T-helper 2 cell treated with Interferon-gamma antibody and Interleukin-4, amounts not matched to agents 5 μg/mL and 100 μg/mL, for 36 hours (primary cell): ENCODE results near the gene RGL3.
"Not testable (repeated sequence)": the region's sequence is repeated elsewhere in the genome, so short reads cannot be mapped to it uniquely, and the experiment has no call there.

Experiments
- DNase-seq: peaks from one replicate; pipeline ENCODE4 v3.0.0; 2021; ENCODE audit warnings: low spot score
- H3K27ac Mint-ChIP-seq: one replicate; pipeline ENCODE4 v1.8.0; 2021; ENCODE audit warnings: mild to moderate bottlenecking, mixed read lengths
- H3K27me3 Mint-ChIP-seq: one replicate; pipeline ENCODE4 v1.8.0; 2021; ENCODE audit warnings: low read depth, mixed read lengths
- H3K36me3 Mint-ChIP-seq: one replicate; pipeline ENCODE4 v1.8.0; 2021; ENCODE audit warnings: low read depth, mixed read lengths
- H3K4me1 Mint-ChIP-seq: one replicate; pipeline ENCODE4 v1.8.0; 2021; ENCODE audit warnings: low read depth, mixed read lengths
- H3K4me3 Mint-ChIP-seq: one replicate; pipeline ENCODE4 v1.8.0; 2022; ENCODE audit warnings: mild to moderate bottlenecking, moderate library complexity, mixed read lengths
- H3K9me3 Mint-ChIP-seq: one replicate; pipeline ENCODE4 v1.8.0; 2021; ENCODE audit warnings: mixed read lengths

The RGL3 gene

DNA sequence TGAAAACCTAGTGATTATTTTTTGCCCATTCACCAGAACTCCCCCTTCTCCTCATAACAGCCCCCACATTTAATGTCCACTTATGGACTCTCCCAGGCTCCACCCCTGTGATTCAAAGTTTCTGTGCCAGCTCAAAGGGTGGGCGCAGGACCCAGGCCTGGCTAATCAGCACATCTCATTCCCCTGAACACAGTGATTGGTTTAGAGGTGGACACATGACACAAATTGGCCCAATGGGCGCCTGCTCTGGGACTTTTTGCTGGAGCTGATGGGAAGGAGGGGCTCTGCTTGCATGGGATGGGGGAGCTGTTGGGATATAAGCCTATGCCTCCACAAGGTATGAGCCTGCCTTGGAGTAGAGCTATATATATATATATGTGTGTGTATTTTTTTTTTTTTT lies 28.8 kb downstream of the RGL3 start:
- no peak for DNase-seq
- peaks cover 14% of the 10 kb centered on the region for H3K4me1 Mint-ChIP-seq
- no peak overlapping the region for H3K4me3 Mint-ChIP-seq
- H3K27ac Mint-ChIP-seq = no peak overlapping the region
- H3K9me3 Mint-ChIP-seq = peaks cover 4% of the 10 kb centered on the region
- H3K27me3 Mint-ChIP-seq = peaks cover 9% of the 10 kb centered on the region
- no peaks in the 10 kb centered on the region for H3K36me3 Mint-ChIP-seq

DNA sequence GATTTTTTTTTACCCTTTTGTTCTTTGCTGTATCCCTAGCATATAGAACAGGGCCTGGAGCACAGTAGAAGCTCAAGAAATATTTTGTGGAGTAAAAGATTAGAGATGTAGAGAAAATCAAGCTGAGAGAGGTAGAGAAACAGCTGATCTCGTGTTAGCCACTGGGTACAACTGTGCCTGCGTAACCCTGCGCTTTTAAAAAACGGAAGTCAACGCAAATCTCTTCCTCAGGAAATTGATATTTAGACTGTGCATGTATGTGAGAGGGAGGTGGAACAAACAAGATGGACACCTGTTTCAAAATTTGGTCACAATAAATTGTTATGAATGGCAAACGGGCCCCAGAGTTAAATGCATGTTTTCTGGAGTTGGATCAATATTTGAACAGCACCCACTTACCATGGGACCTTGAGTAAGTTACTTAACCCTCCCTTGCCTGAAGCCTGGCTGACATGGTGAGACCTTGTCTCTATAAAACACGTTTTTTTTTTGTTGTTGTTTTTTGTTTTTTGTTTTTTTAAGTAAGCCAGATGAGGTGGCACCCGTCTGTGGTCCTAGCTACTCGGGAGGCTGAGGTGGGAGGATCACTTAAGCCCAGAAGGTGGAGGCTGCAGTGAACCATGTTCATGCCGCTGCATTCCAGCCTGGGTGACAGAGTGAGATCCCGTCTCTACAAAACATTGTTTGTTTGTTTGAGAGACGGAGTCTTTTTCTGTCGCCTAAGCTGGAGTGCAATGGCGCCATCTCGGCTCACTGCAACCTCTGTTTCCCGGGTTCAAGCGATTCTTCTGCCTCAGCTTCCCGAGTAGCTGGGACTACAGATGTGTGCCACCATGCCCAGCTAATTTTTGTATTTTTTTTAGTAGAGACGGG lies 31.7 kb downstream of the RGL3 start:
- Mint-ChIP-seq H3K4me3 (no peak overlapping the region), H3K36me3 (no peaks in the 10 kb centered on the region), H3K27me3 (peaks cover 24% of the 10 kb centered on the region), H3K9me3 (peaks cover 4% of the 10 kb centered on the region), H3K4me1 (peaks cover 6% of the 10 kb centered on the region), H3K27ac (no peak overlapping the region)
- DNase-seq = no peak

DNA sequence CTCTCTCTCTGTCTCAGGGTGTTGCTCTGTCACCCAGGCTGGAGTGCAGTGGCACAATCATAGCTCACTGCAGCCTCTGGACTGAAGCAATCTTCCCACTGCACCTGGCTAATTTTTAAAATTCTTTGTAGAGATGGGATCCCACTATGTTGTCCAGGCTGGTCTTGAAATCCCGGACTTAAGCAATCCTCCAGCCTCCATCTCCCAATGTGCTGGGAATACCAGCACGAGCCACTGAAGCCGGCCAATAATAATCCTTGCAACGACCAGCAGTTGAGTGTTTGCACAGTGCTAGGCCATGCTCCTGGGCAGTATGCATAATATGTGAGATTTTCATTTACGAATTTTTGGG lies 34.4 kb downstream of the RGL3 start:
- DNase-seq = no peak
- Mint-ChIP-seq H3K4me3 (no peak overlapping the region), H3K27me3 (peaks cover 27% of the 10 kb centered on the region), H3K4me1 (peaks cover 20% of the 10 kb centered on the region), H3K36me3 (peaks cover 2% of the 10 kb centered on the region), H3K27ac (no peak overlapping the region), H3K9me3 (no peaks in the 10 kb centered on the region)

DNA sequence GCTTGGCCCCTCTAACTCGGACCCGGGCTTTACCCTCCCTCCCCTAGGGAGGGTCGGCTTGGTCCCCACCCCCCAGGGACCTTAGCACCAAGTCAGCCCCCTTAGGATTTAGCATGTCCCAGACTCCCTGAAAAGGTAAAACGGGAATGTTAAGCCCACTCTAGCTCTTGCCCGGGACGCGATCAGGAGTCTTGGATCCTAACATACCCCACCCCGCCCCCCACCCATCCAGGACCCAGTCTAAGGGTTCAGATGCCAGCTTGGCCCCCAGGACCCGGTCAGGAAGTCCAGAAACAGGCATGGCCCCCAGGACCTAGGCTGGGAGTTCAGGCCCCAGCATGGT lies 35.4 kb downstream of the RGL3 start:
- Mint-ChIP-seq H3K9me3 (no peaks in the 10 kb centered on the region), H3K4me1 (peaks cover 23% of the 10 kb centered on the region), H3K4me3 (no peak overlapping the region), H3K27me3 (peaks cover 27% of the 10 kb centered on the region), H3K27ac (no peak overlapping the region), H3K36me3 (peaks cover 3% of the 10 kb centered on the region)
- no peak for DNase-seq

DNA sequence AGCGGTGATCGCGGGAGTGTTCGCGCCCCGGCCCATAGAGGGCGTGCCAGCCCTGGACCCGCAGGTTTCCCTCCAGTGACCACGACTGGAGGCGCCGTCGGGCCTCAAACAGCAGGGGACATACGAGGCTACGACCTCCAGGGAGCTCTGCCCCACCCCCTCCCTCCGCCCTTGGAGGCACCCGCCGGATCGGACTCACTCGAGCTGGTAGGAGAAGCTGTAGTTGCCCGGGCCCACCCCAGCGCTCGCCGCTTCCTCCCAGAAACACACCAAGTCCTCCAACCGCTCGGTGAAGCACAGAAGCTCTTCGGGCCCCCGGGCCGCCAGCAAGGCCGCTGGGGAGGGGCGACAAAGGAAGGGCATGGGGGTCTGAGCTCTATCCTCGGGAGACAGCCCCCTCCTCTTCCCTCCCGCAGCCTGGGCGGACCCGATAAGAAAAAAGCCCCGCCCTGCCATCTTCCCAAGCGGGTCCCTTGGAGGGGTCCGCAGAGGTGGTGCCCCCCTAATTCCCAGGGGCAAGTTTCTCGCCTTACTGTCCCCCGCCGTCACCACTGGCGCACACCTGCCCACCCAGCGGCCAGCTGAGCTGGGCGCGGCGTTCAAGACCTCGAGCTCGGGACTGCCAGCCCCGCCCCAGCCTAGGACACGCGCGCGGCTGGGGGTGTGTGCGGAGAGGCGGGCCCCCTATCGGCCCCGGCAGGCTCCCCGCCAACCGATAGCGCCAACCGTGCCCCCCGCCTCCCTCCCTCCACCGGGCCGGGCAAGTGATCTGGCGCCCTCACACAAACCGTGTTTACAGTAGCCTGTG lies 36.0 kb downstream of the RGL3 start:
- Mint-ChIP-seq H3K4me3 (peak overlapping the region; percentile 88), H3K36me3 (peaks cover 7% of the 10 kb centered on the region), H3K27ac (peak overlapping the region; percentile 82), H3K9me3 (no peaks in the 10 kb centered on the region), H3K4me1 (peaks cover 24% of the 10 kb centered on the region), H3K27me3 (peaks cover 27% of the 10 kb centered on the region)
- DNase-seq = peak; percentile 33

DNA sequence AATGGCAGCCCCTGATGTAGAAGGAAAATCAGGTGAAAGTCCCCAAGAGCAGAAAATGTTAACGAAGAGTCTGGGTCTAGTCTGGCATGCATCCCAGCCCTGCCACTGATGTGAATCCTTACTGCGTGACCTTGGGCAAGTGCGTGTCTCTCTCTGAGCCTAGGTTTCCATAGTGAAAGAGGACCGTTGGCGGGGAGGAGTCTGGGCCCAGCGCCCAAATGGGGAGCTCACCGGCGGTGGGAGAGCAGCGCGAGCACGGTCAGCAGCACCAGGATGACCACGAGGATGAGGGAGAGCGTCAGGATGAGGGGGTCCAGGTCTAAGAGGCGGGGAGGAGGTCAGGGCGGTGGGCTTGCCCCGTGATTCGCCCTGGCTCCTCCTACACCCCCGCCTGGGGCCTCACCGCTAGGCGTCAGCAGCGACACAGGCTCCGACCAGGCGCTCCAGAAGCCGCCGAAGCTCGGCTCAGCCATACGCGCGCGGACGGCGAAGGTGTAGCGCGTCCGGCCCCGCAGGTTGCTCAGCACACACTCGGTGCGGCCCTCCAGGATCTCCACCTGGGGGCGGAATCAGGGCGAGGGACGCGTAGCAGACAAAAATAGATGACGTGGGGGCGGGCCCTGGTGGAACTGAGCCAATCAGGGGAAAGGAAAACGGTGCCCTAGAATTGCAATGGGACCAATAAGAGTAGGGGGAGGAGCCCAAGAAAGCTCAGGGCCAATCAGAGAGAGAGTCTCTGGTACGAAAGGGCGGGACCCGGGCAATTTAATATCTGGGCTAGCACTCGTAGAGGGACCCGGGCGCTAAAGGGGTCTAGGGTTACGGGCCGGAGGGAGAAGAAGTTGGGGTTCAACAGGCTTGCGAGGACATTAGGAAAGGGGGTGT lies 38.2 kb downstream of the RGL3 start:
- peak; percentile 96 for DNase-seq
- Mint-ChIP-seq H3K4me3 (peak overlapping the region; percentile 88), H3K27ac (peak overlapping the region; percentile 100), H3K27me3 (peaks cover 24% of the 10 kb centered on the region), H3K4me1 (peaks cover 35% of the 10 kb centered on the region), H3K9me3 (no peaks in the 10 kb centered on the region), H3K36me3 (peaks cover 16% of the 10 kb centered on the region)

DNA sequence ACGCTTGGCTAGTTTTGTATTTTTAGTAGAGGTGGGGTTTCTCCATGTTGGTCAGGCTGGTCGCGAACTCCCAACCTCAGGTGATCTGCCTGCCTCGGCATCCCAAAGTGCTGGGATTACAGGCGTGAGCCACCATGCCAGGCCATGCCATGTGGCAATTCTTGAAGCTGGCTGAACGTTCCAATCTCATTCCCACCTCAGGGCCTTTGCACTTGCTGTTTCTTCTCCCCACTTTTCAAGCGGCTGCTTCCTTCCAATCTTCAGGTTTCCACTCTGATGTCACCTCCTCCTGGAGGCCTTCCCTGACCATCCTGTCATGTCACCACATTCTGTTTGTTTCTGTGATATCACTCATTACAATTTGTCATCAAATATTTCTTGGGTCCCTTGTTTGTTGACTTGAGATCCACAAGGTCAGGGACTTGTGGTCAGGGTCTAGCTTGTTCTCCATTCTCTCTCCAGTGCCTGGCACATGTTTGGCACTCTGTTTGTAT lies 39.2 kb downstream of the RGL3 start:
- no peaks in the 10 kb centered on the region for H3K9me3 Mint-ChIP-seq
- peak overlapping the region; percentile 88 for H3K4me3 Mint-ChIP-seq
- H3K27ac Mint-ChIP-seq = peak overlapping the region; percentile 100
- H3K36me3 Mint-ChIP-seq = peaks cover 16% of the 10 kb centered on the region
- peaks cover 20% of the 10 kb centered on the region for H3K27me3 Mint-ChIP-seq
- DNase-seq = no peak
- H3K4me1 Mint-ChIP-seq = peaks cover 40% of the 10 kb centered on the region

DNA sequence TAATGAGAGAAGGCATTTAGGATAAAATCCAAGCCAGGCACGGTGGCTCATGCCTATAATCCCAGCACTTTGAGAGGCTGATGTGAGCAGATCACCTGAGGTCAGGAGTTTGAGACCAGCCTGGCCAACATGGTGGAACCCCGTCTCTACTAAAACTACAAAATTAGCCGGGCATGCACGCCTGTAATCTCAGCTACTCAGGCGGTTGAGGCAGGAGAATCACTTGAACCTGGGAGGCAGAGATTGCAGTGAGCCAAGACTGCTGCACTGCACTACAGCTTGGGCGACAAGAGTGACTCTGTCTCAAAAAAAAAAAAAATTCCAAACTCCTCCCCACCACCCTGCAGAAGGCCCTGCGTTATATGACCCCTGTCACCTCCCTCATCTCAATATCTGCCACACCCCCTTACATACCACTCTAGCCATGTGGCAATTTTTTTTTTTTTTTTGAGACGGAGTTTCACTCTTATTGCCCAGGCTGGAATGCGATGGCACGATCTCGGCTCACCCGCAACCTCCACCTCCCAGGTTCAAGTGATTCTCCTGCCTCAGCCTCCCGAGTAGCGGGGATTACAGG lies 39.8 kb downstream of the RGL3 start:
- H3K4me1 Mint-ChIP-seq = peaks cover 38% of the 10 kb centered on the region

DNA sequence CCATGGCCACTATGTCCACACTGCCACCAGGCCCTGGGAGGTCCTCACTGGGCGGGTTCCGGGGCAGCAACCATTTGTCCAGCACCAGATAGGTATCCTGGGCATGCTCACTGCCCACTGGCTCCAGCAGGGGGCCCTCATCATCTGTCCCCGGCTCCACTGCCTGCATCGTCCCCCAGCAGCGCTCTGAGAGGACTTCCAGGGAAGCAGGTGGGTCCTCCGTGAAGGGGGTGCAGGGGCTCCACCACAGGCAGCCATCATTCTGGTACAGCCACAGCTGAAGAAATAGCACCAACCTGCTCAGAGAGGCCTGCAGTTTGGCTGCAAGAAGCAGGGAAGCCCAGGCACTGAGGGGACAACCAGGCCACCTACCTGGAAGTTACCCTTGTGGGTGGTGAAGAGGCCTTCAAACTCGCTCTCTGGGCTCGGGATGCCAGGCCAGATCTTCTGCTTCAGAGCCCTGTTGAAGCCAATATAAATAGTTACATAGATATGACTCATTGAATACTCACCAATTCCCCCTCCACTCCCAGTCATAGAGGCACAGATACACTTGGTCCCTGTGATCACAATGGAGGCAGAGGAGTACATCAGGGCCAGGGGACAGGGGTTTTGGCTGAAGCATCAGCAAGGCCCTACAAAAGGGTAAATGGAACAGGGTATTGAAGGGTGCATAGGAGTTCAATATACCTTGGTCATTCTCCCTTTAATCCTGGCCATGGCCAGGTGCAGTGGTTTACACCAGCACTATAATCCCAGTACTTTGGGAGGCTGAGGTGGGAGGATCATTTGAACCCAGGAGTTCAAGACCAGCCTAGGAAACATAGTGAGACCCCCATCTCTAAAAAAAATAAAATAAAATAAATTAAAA lies 40.6 kb downstream of the RGL3 start:
- Mint-ChIP-seq H3K4me3 (no peak overlapping the region), H3K27me3 (peaks cover 12% of the 10 kb centered on the region), H3K4me1 (peaks cover 38% of the 10 kb centered on the region), H3K36me3 (peaks cover 16% of the 10 kb centered on the region), H3K27ac (peak overlapping the region; percentile 69), H3K9me3 (no peaks in the 10 kb centered on the region)
- DNase-seq = no peak

More for the DNA sequence above, 39.8 kb downstream of the RGL3 start:
- Mint-ChIP-seq H3K36me3 (peaks cover 16% of the 10 kb centered on the region), H3K27me3 (peaks cover 15% of the 10 kb centered on the region), H3K4me3 (peak overlapping the region; percentile 25), H3K27ac (peak overlapping the region; percentile 100)
- H3K9me3 Mint-ChIP-seq, DNase-seq: not testable (repeated sequence)

DNA sequence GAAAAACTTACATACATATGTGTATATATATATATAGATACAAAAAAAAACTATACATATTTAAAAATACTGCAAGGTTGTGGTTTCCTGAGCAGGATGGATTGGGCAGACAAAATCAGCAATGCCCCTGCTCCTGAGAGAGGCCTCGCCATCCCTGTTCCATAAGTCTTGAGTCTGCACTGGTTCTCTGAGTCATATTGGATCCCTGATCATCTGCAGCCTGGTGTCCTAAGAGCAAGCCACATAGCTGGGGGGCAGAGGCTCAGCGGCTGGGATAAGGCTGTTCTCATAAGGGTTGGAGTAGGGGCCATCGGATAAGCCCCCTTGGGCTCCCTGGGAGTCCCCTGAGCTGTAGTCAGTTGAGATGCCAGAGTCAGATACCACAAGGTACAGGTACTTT lies 41.4 kb downstream of the RGL3 start:
- no peak overlapping the region for H3K4me3 Mint-ChIP-seq
- H3K27me3 Mint-ChIP-seq = peaks cover 8% of the 10 kb centered on the region
- H3K9me3 Mint-ChIP-seq = no peaks in the 10 kb centered on the region
- H3K36me3 Mint-ChIP-seq = peaks cover 16% of the 10 kb centered on the region
- H3K27ac Mint-ChIP-seq = no peak overlapping the region
- peaks cover 38% of the 10 kb centered on the region for H3K4me1 Mint-ChIP-seq
- DNase-seq = no peak

DNA sequence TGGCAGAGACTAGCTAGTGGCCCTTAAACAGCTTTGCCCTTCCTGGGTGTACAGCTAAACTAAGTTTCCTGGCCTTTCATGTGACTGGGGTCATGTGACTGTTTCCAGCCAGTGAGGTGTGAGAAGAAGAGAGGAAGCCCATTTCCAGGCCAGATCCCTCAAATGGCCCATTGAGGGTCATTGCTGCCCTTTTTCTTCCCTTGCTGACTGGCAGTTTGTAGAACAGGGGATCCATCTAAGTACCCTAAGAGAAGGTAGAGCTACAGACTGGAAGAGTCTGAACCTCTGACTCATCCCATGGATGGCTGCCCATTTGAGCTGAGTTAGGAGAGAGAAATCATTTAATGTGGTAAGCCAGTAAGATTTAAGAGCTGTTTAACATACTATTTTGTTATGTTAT lies 41.9 kb downstream of the RGL3 start:
- H3K36me3 Mint-ChIP-seq = peaks cover 16% of the 10 kb centered on the region
- H3K9me3 Mint-ChIP-seq = no peaks in the 10 kb centered on the region
- H3K4me3 Mint-ChIP-seq = peak overlapping the region; percentile 78
- H3K4me1 Mint-ChIP-seq = peaks cover 36% of the 10 kb centered on the region
- H3K27me3 Mint-ChIP-seq = peaks cover 6% of the 10 kb centered on the region
- peak overlapping the region; percentile 91 for H3K27ac Mint-ChIP-seq
- peak; percentile 36 for DNase-seq

DNA sequence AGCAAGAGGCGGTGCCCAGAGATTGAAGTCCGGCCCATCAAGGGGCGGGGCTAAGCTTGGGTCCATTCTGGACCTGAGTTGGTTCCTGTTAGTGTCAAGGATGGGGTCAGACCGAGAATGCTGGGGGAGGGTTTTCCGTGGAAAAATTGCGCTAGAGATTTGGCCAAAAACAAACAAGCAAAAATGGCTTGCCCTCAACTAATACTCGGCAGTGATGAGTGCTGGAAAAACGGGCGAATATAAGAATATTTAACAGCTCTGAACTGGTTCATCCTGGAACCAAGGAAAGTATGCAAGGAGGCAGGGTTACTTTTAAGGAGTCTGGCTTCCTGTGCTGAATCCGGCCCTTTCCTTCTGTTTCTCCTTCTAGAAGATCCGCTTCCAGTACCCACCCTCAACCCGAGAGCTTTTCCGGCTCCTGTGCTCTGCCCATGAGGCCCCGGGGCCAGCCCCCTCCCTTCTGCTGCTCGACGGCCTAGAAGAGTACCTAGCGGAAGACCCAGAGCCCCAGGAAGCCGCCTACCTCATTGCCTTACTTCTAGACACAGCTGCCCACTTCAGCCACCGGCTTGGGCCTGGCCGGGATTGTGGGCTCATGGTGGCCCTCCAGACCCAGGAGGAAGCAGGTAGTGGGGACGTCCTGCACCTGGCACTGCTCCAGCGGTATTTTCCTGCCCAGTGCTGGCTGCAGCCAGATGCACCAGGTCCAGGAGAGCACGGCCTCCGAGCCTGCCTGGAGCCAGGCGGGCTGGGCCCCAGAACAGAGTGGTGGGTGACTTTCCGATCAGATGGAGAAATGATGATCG lies 43.8 kb downstream of the RGL3 start:
- no peak overlapping the region for H3K4me3 Mint-ChIP-seq
- no peaks in the 10 kb centered on the region for H3K9me3 Mint-ChIP-seq
- DNase-seq = peak; percentile 72
- H3K36me3 Mint-ChIP-seq = peaks cover 20% of the 10 kb centered on the region
- H3K27me3 Mint-ChIP-seq = no peaks in the 10 kb centered on the region
- H3K4me1 Mint-ChIP-seq = peaks cover 28% of the 10 kb centered on the region
- no peak overlapping the region for H3K27ac Mint-ChIP-seq
